Endothelial cell of umbilical vein (primary cell): ENCODE results near the gene PRR36. TPM values are rescaled to one million over a fixed set of nuclear protein-coding genes. Genes with fewer than 3 reads are reported as not detected.

Experiments
- BruUV-seq: library from RNA; stranded (reverse); fragments of 400-500 nt; replicated peaks from 2 replicates; lab custom pipeline; 2021; lab: Mats Ljungman, UMichigan
- CTCF ChIA-PET: fragments of 300-600, 350-600 bp; sonication (Branson Sonifier 250); formaldehyde crosslinking; loops from one replicate; lab custom pipeline; 2021; ENCODE audit warnings: antibody characterized with exemption, inconsistent platforms; lab: Charles Lee
- POLR2A ChIA-PET: fragments of 300-600, 350-600 bp; sonication (Branson Sonifier 250); formaldehyde crosslinking; loops from one replicate; lab custom pipeline; 2021; ENCODE audit warnings: antibody characterized with exemption, inconsistent platforms; lab: Charles Lee
- DNase-seq: peaks from one replicate; pipeline ENCODE4 v3.0.0-alpha.2; 2011; ENCODE audit warnings: low read depth, low spot score
- FAIRE-seq: peaks from 2 replicates; lab custom pipeline; 2011; peaks lifted over from hg19 to GRCh38; lab: Jason Lieb, UNC
- H2AFZ ChIP-seq: 2 replicates; pipeline ENCODE4 v1.6.0; 2012; ENCODE audit warnings: low read depth, low read length, control low read depth, inconsistent platforms
- H3K27ac ChIP-seq: 2 replicates; pipeline ENCODE4 v1.5.1; 2011; ENCODE audit warnings: low read depth, mild to moderate bottlenecking, control low read depth, low read length, moderate library complexity; ENCODE audit not compliant: insufficient read depth
- H3K27me3 ChIP-seq, 2 experiments: 2 replicates each; pipeline versions ENCODE4 v1.6.0 to v1.6.1; 2011; ENCODE audit warnings: low read length in 2 of 2, mixed read lengths in 1 of 2; ENCODE audit not compliant: control insufficient read depth in 2 of 2, insufficient read depth in 2 of 2
- H3K36me3 ChIP-seq, 2 experiments: 2 replicates in 1 of 2; 3 replicates in 1 of 2; pipeline ENCODE4 v1.5.1; 2011; ENCODE audit warnings: low read length in 2 of 2, mild to moderate bottlenecking in 1 of 2, moderate library complexity in 1 of 2; ENCODE audit not compliant: control insufficient read depth in 2 of 2, insufficient read depth in 2 of 2; ENCODE audit errors: extremely low read depth in 1 of 2
- H3K4me1 ChIP-seq: 3 replicates; pipeline ENCODE4 v1.5.1; 2011; ENCODE audit warnings: mild to moderate bottlenecking, low read length; ENCODE audit not compliant: control insufficient read depth, insufficient read depth; ENCODE audit errors: extremely low read depth
- H3K4me2 ChIP-seq: 2 replicates; pipeline ENCODE4 v1.6.1; 2011; ENCODE audit warnings: low read length, control low read depth, mixed read lengths; ENCODE audit not compliant: insufficient read depth
- H3K4me3 ChIP-seq, 3 experiments: fragments of 200-600 bp in 1 of 3; sonication (generic), shearing (Covaris generic) in 1 of 3; replicated peaks in 1 of 3; 2 replicates each; pipeline ENCODE4 v1.5.1; 2011 to 2016; ENCODE audit warnings: control low read depth in 3 of 3, low read length in 3 of 3, mild to moderate bottlenecking in 2 of 3, inconsistent platforms in 1 of 3, low read depth in 1 of 3, moderate library complexity in 1 of 3; ENCODE audit not compliant: insufficient read depth in 1 of 3
- H3K79me2 ChIP-seq: 2 replicates; pipeline ENCODE4 v1.6.0; 2012; ENCODE audit warnings: low read length, inconsistent platforms; ENCODE audit not compliant: control insufficient read depth, insufficient read depth
- H3K9ac ChIP-seq: replicated peaks from 2 replicates; pipeline ENCODE3; 2011; ENCODE audit warnings: low read length, control low read depth; ENCODE audit not compliant: insufficient read depth; ENCODE audit errors: extremely low read depth
- H3K9me1 ChIP-seq: replicated peaks from 3 replicates; pipeline ENCODE4 v1.6.0; 2011; ENCODE audit warnings: mild to moderate bottlenecking, low read length; ENCODE audit not compliant: control insufficient read depth, insufficient read depth; ENCODE audit errors: extremely low read depth
- H3K9me3 ChIP-seq: replicated peaks from 2 replicates; pipeline ENCODE4 v1.5.1; 2012; ENCODE audit warnings: low read length, inconsistent platforms; ENCODE audit not compliant: control insufficient read depth, insufficient read depth
- H4K20me1 ChIP-seq: replicated peaks from 2 replicates; pipeline ENCODE3; 2011; ENCODE audit warnings: mild to moderate bottlenecking, low read length; ENCODE audit not compliant: control insufficient read depth, insufficient read depth; ENCODE audit errors: extremely low read depth
- EZH2 ChIP-seq: IDR thresholded peaks from 2 replicates; pipeline ENCODE4 v1.6.1; 2012; ENCODE audit warnings: borderline replicate concordance, low read depth, mild to moderate bottlenecking, moderate library complexity, low read length, inconsistent platforms; ENCODE audit not compliant: severe bottlenecking
- FOS ChIP-seq: IDR thresholded peaks from 2 replicates; pipeline ENCODE4 v1.6.1; 2011; ENCODE audit warnings: mild to moderate bottlenecking, low read length, moderate library complexity, borderline replicate concordance; ENCODE audit not compliant: insufficient read depth
- GATA2 ChIP-seq: IDR thresholded peaks from 2 replicates; pipeline ENCODE4 v1.7.0; 2011; ENCODE audit warnings: low read depth, mild to moderate bottlenecking, moderate library complexity, mixed read lengths, low read length; ENCODE audit not compliant: insufficient read length, insufficient read depth
- JUN ChIP-seq: IDR thresholded peaks from 2 replicates; pipeline ENCODE4 v1.6.1; 2011; ENCODE audit warnings: borderline replicate concordance, low read depth; ENCODE audit not compliant: insufficient read length, insufficient read depth
- MYC ChIP-seq: IDR thresholded peaks from one replicate; pipeline ENCODE4 v1.6.1; 2011; ENCODE audit warnings: mild to moderate bottlenecking, low read depth, low read length
- POLR2A ChIP-seq: IDR thresholded peaks from 2 replicates; pipeline ENCODE4 v1.6.1; 2012; ENCODE audit warnings: low read depth, mild to moderate bottlenecking, control low read depth, low read length
- POLR2AphosphoS5 ChIP-seq: IDR thresholded peaks from 2 replicates; pipeline ENCODE4 v1.6.1; 2012; ENCODE audit warnings: low read depth, mild to moderate bottlenecking, control low read depth, low read length, moderate library complexity; ENCODE audit not compliant: insufficient read depth
- dilution Hi-C: fragments of 300-500 bp; cut with MboI; formaldehyde crosslinking; loops from one replicate; pipeline ENCODE4 v1.15.0; 2019; ENCODE audit warnings: low sequenced_read_pairs; ENCODE audit not compliant: extremely low pct_ligation_motif_present
- intact Hi-C: fragments of 100-400 bp; cut with micrococcal nuclease; formaldehyde crosslinking; loops from one replicate; pipeline ENCODE4 v1.10.0; 2022
- polyA plus RNA-seq, 4 experiments: library from polyadenylated mRNA; depleted of rRNA in 3 of 4; stranded (reverse) in 3 of 4; unstranded in 1 of 4; fragments of >200 nt; gene quantifications; 2 replicates each; pipeline versions ENCODE4 v1.2.1 to v1.2.3, GENCODE V29; 2011 to 2012; ENCODE audit warnings: missing spikeins in 1 of 4
- total RNA-seq: library from RNA; stranded (reverse); gene quantifications from 2 replicates; pipeline ENCODE4 v1.2.3, GENCODE V29; 2021
- TF ChIP-seq, protein P1 (sequence below), 2 donors: IDR thresholded peaks; 1 replicate in 1 of 2; 2 replicates in 1 of 2; pipeline ENCODE4 v1.5.1; 2011; ENCODE audit warnings: low read length in 2 of 2, mild to moderate bottlenecking in 2 of 2, moderate library complexity in 2 of 2, control low read depth in 1 of 2, inconsistent platforms in 1 of 2, low read depth in 1 of 2; ENCODE audit not compliant: insufficient read depth in 1 of 2; ENCODE audit errors: extremely low read depth in 1 of 2
- TF ChIP-seq, protein P2 (sequence below): IDR thresholded peaks from 2 replicates; pipeline ENCODE4 v1.6.1; 2011; ENCODE audit not compliant: insufficient read depth, insufficient read length

The PRR36 gene
- total and polyA plus RNA-seq, 2 donors (not counting 3 experiments of a cell fraction or from before 2014, with no cell fraction given), result not detected

DNA sequence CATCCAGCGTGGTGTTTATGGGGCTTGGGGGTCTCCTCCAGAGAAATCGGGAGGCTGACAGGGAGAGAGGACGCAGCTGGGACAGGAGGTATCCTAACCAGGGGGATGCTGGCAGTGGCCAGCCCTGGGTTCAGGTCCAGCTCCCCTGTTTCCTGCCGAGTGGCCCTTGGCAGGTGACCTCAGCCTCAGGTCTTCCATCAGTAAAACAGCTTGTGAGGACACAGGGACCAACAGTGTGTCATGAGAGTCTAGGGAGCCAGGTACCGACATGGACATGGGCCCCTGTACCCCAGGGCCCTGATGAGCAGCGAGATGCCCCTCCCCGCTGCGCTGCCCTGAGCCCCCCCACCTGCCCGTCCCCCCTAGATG is 24.6 kb downstream of the PRR36 start:
- Histone ChIP-seq H3K27ac (no peak overlapping the region), H3K4me3 (no peak overlapping the region), H3K9me3 (no peaks in the 10 kb centered on the region), H3K79me2 (no peaks in the 10 kb centered on the region), H3K27me3 (no peaks in the 10 kb centered on the region), H2AFZ (no peak overlapping the region), H4K20me1 (no peaks in the 10 kb centered on the region), H3K9me1 (no peaks in the 10 kb centered on the region), H3K36me3 (no peaks in the 10 kb centered on the region), H3K4me2 (no peak overlapping the region), H3K9ac (no peak overlapping the region), H3K4me1 (no peaks in the 10 kb centered on the region)
- TF ChIP-seq MYC (no peak), POLR2A (no peak), JUN (no peak), GATA2 (no peak), FOS (no peak), EZH2 (no peak), POLR2AphosphoS5 (no peak)
- TF ChIP-seq, protein P1, sequence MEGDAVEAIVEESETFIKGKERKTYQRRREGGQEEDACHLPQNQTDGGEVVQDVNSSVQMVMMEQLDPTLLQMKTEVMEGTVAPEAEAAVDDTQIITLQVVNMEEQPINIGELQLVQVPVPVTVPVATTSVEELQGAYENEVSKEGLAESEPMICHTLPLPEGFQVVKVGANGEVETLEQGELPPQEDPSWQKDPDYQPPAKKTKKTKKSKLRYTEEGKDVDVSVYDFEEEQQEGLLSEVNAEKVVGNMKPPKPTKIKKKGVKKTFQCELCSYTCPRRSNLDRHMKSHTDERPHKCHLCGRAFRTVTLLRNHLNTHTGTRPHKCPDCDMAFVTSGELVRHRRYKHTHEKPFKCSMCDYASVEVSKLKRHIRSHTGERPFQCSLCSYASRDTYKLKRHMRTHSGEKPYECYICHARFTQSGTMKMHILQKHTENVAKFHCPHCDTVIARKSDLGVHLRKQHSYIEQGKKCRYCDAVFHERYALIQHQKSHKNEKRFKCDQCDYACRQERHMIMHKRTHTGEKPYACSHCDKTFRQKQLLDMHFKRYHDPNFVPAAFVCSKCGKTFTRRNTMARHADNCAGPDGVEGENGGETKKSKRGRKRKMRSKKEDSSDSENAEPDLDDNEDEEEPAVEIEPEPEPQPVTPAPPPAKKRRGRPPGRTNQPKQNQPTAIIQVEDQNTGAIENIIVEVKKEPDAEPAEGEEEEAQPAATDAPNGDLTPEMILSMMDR (IDR thresholded peaks at IDR 0.05; ENCODE audit: extremely low read depth in 1 of 2, insufficient read depth in 1 of 2, low read depth in 1 of 2, low read length in 2 of 2), result no peak
- TF ChIP-seq, protein P2, sequence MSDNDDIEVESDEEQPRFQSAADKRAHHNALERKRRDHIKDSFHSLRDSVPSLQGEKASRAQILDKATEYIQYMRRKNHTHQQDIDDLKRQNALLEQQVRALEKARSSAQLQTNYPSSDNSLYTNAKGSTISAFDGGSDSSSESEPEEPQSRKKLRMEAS, result no peak
- intact Hi-C loops (no loop called here), dilution Hi-C loops (no loop called here)
- POLR2A ChIA-PET, result no interaction called here
- FAIRE-seq (no peak), DNase-seq (no peak)
- no TSS peak for BruUV-seq
- CTCF ChIA-PET, result no interaction called here
